ENCODE results near the gene PDZRN4.

- no peak for TF ChIP-seq POLR2AphosphoS5 (IDR thresholded peaks at IDR 0.05)
- no peak for TF ChIP-seq POLR2A (IDR thresholded peaks at IDR 0.05)
- no peak for TF ChIP-seq CTCF (IDR thresholded peaks at IDR 0.05)
Observed at GRCh38 chr12:41520869-41521268, 332.7 kb downstream of the PDZRN4 start.

Data from stomach (tissue), 4 donors.